Measurements from ENCODE around the gene FBXL14. TPM values are rescaled to one million over a fixed set of nuclear protein-coding genes. Genes with fewer than 3 reads are reported as not detected.

Gene FBXL14
- total RNA-seq, 1 donor, result 11.2 TPM

- no peak for TF ChIP-seq CTCF (IDR thresholded peaks at IDR 0.05; ENCODE audit: insufficient read depth, low read length)
- no peak overlapping the region for H3K4me3 ChIP-seq (ENCODE audit: low read depth, low read length)
- DNase-seq (ENCODE audit: low read depth), result no peak
Measured at GRCh38 chr12:1619587-1619986, 25.2 kb upstream of the FBXL14 start.

GRCh38 chr12:1619159-1619558 is 24.8 kb upstream of the FBXL14 start:
- H3K4me3 ChIP-seq (ENCODE audit: low read depth, low read length), result no peak overlapping the region
- no peak for TF ChIP-seq CTCF (IDR thresholded peaks at IDR 0.05; ENCODE audit: insufficient read depth, low read length)
- no peak for DNase-seq (ENCODE audit: low read depth)

- no peak overlapping the region for H3K4me3 ChIP-seq (ENCODE audit: low read depth, low read length)
- peak; percentile 42 for DNase-seq (ENCODE audit: low read depth)
- TF ChIP-seq CTCF (IDR thresholded peaks at IDR 0.05; ENCODE audit: insufficient read depth, low read length), result no peak
Measured at GRCh38 chr12:1618489-1618888, 24.1 kb upstream of the FBXL14 start.

GRCh38 chr12:1616233-1617066 is 22.1 kb upstream of the FBXL14 start:
- DNase-seq (ENCODE audit: low read depth), result no peak
- no peak for TF ChIP-seq CTCF (IDR thresholded peaks at IDR 0.05; ENCODE audit: insufficient read depth, low read length)

GRCh38 chr12:1614360-1614759 is 20.0 kb upstream of the FBXL14 start:
- no peak overlapping the region for H3K4me3 ChIP-seq (ENCODE audit: low read depth, low read length)
- no peak for TF ChIP-seq CTCF (IDR thresholded peaks at IDR 0.05; ENCODE audit: insufficient read depth, low read length)
- DNase-seq (ENCODE audit: low read depth), result no peak

More at GRCh38 chr12:1616233-1617066, 22.1 kb upstream of the FBXL14 start:
- no peak overlapping the region for H3K4me3 ChIP-seq (ENCODE audit: low read depth, low read length)

- H3K4me3 ChIP-seq (ENCODE audit: low read depth, low read length), result no peak overlapping the region
- TF ChIP-seq CTCF (IDR thresholded peaks at IDR 0.05; ENCODE audit: insufficient read depth, low read length), result no peak
- no peak for DNase-seq (ENCODE audit: low read depth)
Measured at GRCh38 chr12:1613860-1614259, 19.5 kb upstream of the FBXL14 start.

All from fibroblast of the aortic adventitia (primary cell).